Measurements from ENCODE around the gene ASGR1.
"Not testable (repeated sequence)": the region's sequence is repeated elsewhere in the genome, so short reads cannot be mapped to it uniquely, and the experiment has no call there.

Gene ASGR1

DNA sequence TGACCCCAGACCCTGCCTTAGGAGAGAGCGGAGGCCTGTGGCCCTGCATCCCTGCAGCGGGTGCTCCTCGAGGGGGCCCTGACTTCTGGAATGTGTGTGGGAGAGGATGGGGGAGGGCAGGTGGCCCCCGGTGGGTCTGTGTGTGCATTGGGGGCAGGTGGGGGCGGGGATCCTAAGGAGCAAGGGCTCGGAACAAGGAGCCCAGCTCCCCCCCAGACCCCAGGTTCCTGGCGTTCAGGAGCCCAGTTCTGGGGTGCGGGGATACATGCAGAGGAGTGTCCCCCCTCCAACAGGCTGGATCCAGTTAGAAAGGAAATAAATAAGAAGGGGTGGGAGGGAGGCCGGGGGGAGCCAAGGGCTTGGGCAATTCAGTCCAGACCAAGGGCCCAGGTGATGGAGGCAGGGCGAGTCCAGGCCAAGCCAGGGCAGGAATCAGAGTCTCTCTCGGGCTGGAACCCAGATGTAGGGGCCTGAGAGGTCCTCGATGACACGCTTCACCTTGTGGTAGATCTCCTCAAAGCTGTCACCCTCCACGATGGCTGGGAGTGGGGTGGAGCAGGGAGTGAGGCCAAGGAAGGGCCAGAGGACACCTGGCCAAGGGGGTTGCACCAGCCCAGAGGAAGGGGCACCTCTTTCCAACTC lies 11.2 kb upstream of the ASGR1 start:
- DNase-seq (ENCODE audit: low read depth): no peak

DNA sequence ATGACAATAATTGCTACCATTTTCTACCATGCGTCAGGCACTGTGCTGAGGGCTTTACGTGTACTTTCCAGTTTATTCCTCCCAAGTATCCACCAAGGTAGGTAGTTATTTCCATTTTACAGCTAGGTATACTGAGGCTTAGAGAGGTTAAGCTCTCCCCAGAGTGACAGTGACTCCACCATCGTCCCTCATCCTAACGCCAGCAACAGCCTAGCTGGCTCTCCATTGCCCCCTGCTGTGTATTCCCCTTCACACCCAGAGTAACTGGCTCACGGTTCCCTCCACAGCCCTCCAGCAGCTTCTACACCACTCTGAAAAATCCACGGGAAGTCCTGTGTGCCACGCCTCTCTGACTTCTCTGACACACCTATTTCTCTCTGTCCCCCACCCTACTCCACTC lies 7.1 kb upstream of the ASGR1 start:
- no peak for DNase-seq (ENCODE audit: low read depth)

DNA sequence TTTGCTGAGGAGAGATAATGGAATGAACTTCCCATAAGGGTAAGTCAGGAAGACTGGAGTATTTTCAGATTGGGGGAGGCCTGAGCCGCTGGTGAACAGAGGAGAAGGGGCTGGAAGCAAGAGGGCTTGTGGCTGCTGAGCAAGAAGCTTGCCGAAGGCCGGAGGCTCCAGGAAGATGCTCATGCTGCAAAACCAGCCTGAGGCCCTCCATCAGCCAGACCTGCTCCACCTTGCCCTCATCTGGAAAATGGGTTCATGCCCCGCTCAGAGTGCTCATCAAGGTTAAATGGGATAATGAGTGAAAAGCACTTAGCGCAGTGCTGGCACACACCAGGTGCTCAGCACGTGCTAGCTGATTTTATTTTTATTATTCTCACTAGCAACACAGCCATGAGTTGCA lies 5.5 kb upstream of the ASGR1 start:
- DNase-seq (ENCODE audit: low read depth): no peak

DNA sequence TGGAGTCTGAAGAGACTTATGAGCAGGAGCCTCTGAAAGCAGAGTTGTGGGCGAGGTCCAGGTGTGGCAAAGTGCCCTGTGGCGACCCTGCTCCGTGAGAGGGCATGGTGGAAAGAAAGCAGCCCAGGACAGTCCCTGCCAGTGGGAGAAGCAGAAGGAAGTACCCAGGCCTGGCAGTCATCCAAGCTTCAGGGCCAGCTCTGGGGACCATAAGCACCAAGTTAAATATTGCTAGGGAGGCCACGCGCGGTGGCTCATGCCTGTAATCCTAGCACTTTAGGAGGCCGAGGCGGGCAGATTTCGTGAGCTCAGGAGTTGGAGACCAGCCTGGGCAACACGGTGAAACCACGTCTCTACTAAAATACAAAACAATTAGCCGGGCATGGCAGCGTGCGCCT lies 4.9 kb upstream of the ASGR1 start:
- DNase-seq (ENCODE audit: low read depth): no peak

DNA sequence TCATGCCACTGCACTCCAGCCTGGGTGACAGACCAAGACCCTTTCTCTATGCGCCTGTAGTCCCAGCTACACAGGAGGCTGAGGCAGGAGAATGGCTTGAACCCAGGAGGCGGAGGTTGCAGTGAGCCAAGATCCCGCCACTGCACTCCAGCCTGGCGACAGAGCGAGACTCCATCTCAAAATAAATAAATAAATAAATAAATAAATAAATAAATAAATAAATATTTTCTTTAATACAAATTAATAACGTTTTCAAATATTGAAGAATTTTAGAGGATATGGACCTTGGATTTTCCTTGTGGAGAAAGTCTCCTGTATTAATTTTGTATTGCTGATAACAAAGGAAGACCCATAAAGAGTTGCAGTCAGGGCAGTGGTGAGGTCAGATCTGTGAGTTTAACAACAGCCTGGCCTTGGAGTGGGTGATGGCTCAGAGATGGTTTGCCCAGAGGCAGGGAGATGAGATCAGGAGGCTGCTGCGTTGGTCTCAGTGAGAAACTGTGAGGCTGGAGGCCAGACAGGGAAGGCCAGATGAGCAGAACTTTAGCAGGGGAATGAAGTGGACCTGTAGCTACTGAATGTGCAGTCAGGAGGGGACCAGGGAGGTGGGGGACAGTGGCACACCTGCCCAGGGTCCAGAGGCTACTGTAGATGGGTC lies 4.4 kb upstream of the ASGR1 start:
- no peak for DNase-seq (ENCODE audit: low read depth)

DNA sequence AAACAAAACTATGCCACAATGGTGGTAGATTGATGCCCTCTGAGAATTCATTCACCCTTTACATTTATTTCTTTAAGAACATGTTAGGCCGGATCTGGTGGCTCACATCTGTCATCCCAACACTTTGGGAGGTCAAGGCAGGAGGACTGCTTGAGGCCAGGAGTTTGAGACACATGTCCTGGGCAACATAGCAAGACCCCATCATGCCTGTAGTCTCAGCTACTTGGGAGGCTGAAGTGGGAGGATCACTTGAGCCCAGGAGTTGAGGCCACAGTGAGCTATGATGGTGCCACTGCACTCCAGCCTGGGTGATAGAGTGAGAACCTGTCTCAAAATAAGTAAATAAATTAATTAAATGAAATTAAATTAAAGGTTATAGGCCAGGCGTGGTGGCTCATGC lies 2.9 kb upstream of the ASGR1 start:
- DNase-seq (ENCODE audit: low read depth): not testable (repeated sequence)

DNA sequence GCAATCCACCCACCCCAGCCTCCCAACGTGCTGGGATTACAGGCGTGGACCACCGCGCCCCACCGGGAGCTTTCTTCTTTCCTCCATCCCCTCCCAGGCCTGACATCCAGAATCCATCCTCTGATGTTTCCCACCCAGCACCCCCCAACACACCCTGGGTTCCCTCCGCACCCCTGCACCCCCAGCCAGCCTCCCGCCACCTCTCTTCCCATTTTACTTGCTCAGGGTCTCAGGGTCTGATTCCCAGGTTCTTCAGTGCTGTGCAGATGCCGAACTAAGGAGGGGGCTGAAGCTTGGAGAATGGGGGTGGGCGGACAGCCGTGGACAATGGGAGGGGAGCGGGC lies 225 bp downstream of the ASGR1 start:
- DNase-seq (ENCODE audit: low read depth): no peak

DNA sequence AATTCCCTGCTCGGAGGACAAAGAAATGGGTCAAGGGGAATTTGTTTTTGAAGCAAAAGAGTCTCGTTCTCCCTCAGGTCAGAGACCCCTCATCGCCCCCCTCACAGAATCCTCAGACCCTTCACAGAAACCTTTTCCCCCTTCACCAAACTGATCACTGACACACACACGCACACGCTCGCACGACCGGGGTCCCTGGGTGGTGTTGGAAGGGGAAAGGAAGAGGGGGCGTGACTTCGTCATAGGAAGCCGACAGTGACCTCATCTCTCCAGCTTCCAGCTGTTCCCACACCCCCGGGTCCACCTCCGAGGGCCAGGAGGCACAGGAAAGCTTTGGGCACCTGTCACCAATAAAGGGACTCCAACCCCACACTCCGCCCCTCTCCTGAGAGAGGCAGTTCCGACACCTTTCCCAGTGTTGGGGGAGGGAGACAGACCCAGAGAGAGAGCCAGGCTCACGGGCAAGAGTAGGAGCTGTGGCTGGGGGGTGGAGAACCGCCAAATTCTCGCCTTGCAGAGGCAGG lies 1.2 kb downstream of the ASGR1 start:
- no peak for DNase-seq (ENCODE audit: low read depth)

DNA sequence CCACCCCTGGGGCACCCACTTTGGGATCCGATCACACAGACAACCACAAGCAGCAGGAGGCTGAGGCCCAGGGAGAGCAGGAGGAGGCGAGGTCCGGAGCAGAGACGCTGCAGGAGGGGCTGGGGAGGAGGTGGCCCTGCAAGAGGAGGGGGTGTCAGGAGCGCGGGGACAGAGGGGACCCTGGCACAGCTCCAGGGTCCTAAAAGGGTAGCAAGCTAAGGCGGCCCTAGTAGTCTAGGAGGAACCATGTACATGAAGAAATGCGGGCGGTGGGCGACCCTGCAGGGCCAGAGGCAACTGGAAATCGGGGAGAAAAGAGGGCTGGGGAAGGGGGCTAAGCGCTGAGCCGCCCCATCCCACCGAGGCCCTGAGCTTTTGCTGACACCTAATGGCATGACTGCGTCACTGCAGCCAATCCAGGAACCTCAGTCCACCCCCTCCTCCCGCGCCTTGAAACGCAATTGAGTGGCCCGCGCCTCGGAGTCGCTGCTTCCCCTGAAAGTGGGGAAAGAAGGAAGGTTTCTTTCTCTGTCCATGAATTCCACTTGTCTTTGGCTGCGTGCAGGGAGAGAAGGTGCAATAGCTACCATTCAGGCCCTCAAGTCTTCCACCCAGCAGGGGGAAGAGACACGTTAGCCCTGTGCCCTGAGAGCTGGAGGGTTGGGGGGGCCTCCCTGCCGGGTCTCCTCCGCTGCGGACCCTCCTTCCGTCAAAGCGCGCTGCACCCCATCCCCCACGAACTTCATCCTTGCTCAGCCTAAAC lies 1.8 kb downstream of the ASGR1 start:
- peak; percentile 42 for DNase-seq (ENCODE audit: low read depth)

DNA sequence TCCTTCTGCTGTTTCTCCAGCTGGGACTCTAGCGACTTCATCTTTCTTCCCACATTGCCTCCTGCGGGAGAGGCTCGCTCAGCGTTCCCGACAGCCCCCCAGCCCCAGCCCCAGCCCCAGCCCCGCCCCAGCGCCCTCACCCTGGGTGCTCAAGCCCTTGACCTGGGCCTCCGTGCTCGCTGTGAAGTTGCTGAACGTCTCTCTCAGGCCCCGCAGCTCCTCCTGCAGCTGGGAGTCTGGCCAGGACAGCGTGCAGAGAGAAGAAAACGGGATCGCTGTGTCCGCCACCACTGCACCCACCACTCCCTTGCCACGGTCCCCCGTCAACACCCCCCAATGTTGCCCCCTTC lies 2.4 kb downstream of the ASGR1 start:
- DNase-seq (ENCODE audit: low read depth): no peak

DNA sequence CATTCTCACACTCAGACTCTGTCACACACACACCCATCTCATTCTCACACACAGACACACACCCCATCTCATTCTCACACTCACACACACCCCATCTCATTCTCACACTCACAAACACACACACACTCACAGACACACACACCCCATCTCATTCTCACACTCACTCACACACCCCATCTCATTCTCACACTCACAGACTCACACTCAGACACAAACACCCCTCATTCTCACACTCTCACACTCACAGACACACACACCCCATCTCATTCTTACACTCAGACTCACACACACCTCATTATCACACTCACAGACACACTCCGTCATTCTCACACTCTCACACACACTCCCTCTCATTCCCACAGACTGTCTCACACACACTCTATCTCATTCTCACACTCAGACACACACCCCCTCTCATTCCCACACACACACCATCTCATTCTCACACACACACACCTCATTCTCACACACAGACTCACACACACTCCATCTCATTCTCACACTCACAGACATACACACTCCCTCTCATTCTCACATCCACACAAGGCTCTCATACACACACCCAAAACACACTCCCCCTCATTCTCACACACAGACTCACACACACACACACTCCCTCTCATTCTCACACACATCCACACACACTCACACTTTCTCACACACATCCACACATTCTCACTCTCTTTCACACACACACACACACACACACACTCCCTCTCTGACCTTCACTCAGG lies 2.9 kb downstream of the ASGR1 start:
- DNase-seq (ENCODE audit: low read depth): no peak

DNA sequence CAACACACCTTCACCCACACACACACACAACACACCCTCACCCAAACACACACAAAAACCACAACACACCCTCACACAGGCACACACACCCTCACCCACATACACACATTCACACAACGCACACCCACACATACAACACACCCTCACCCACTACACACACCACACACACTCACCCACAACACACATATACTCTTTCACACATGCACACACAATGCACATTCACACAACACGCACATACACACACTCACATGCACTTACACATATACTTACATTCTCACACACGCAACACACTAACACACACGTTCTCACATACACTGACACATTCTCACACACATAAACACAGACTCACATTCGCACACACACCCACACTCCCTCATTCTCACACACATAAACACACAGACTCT lies 3.8 kb downstream of the ASGR1 start:
- no peak for DNase-seq (ENCODE audit: low read depth)

DNA sequence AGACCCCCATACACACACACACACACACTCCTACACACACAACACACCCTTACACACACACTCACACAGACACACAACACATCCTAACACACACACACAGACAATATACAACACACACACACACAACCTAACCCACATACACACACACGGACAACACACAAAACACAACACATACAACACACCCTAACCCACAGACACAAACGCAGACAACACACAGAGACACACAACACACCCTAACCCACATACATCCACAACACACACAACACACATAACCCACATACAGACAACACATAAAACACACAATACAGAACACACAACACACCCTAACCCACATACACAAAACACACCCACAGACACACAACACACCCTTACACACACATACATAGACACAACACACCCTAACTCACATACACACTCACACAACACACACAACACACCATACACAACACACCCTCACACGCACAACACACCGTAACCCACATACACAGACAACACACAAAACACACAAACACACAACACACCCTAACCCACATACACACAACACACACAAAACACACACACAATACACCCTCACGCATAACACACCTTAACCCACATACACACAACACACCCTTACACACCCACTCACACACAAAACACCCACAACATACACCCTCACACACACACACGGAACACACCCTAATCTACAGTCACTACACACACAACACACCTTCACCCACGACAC lies 4.4 kb downstream of the ASGR1 start:
- DNase-seq (ENCODE audit: low read depth): no peak

DNA sequence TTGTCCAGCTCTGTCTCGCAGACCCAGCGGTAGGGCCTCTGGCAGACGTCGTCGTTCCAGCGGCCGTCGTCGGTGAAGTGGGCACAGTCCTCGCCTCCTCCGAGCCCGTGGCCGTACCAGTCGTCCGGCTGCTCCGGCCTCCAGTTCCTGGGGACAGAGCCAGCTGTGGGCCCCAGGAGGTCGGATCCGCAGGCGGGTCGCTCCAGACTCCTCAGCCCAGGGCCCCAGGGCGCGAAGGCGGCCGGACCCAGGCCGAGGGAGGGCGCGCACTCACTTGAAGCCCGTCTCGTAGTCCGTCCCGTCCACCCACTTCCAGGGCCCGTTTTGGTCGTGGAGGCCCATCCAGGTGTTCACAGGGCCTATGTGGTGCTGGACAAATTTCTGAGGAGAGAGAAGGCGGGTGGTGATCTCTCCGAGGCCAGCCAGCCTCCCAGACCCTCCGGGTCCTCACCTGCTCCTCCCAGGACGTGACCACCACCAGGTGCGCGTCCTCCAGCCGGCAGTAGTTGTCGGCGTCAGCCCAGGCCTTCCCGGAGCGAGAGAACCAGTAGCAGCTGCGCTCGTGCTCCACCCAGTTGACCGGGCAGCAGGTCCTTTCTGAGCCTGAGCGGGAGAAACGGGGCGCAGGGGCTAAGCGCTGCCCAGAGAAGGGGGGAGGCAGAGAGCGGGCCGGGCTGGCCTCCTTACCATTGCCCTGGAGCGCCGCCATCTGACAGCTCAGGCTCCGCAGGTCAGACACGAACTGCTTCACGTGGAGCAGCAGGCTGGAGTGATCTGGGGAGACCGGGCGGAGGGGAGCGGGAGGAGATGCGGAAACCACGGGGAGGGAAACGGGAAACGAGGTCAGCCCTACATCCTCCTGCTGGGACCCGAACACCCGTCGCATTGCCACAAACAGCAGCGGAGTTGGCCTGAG lies 5.2 kb downstream of the ASGR1 start:
- DNase-seq (ENCODE audit: low read depth): no peak

DNA sequence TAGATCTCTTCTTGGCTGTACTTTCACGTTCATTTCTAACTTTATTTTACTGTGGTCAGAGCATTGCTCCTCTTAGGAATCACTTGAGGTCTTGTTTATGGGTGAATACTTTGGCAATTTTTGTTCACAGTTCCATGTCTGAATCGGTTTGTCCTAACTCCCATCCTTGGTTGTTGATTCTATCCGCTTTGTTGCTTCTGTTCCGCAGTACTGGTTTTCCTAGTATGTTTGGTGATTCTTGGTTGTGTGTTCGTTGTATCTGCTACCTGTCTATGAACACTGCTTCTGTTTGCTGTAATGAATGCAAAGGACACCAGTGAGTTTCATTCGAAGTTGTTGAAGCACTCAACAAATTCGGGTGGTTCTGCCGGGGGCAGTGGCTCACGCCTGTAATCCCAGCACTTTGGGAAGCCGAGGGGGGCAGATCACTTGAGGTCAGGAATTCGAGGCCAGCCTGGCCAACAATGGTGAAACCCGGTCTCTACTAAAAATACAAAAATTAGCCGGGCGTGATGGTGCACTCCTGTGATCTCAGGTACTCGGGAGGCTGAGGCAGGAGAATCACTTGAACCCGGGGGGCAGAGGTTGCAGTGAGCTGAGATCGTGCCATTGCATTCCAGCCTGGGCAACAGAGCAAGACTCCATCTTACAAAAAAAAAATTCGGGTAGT lies 6.5 kb downstream of the ASGR1 start:
- DNase-seq (ENCODE audit: low read depth): not testable (repeated sequence)

DNA sequence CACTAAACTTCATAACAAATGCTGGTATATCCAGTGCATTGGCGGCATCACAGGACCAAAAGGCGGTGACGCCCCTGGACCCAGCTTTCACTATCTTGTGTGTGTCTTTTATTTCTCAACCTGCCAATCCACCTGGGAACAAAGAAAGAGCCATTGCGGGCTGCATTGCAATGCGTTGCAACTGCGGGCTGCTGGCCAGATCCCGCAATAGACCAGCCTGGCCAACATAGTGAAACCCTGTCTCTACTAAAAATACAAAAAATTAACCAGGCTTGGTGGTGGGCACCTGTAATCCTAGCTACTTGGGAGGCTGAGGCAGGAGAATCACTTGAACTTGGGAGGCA lies 9.6 kb downstream of the ASGR1 start:
- DNase-seq (ENCODE audit: low read depth): not testable (repeated sequence)

DNA sequence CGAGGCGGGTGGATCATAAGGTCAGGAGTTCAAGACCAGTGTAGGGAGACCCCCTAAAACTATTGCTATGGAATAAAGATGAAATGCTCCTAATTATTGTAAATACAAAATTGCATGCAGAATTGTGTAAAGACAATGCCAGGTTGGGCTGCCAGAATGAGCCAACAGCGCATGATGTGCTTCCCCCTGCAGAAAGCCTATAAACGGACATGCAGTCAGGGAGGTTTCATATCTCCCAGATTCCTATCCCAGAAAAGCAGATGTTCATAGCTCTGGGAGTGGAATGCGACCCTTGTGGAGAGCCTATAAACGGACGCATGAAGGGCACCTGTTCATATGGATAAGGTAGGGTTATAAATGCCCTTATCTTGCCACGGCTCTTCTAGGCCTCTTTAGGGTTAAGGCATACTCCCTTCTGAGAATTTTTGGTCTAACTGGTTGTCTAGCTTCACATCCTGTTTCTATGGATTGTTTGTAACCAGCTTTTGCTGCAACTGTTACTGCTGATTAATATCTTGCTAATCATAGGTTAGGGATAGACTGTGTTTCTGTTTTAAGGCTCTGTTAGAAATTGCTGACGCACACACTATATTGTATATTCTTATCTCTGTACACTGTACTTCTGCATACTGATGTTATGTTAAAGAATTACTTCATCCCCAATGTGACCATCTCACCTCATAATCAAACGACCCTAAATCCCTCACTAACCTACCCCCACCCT lies 10.2 kb downstream of the ASGR1 start:
- not testable (repeated sequence) for DNase-seq (ENCODE audit: low read depth)

DNA sequence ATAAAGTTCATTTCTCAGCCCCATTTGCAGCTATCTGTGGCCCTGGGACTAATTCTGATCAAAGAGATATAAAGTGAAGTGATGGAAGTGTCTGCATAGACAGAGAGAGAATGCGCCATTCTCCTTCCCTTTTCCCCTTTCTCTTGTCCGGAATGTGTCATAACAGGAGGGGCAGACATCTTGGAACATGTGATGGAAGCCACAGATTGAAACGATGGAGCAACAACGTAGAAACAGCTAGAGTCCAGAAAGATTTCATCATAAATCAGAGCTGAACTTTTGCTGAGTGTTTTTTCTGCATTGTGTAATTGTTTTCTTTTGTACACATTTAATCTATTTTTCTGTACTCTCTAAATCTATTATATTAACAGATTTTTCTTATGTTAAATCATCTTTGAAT lies 11.3 kb downstream of the ASGR1 start:
- no peak for DNase-seq (ENCODE audit: low read depth)

DNA sequence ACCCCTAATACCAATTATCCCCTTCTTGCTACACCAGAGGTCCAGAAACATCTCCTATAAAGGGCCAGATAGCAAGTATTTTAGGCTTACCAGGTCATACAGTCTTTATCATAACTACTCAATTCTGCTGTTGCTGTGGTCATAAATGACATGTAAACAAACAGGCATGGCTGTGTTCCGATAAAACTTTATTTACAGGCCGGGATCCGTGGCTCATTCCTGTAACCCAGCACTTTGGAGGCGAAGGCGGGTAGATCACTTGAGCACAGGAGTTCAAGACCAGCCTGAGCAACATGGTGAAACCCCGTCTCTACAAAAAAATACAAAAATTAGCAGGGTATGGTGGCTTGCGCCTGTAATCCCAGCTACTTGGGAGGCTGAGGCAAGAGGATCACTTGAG lies 12.3 kb downstream of the ASGR1 start:
- DNase-seq (ENCODE audit: low read depth): no peak

DNA sequence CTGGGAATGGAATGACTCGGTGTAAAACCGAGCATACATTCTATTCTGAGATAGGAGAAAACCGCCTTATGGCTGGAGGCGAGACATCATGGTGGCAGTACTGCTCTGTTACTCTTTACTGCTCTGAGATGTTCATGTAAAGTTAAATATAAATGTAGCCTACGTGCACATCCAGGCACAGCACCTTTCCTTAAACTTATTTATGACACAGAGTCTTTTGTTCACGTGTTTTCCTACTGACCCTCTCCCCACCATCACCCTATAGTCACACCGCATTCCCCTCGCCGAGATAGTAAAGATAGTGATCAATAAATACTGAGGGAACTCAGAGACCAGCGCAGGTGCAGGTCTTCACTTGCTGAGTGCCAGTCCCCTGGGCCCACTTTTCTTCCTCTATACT lies 19.6 kb downstream of the ASGR1 start:
- not testable (repeated sequence) for DNase-seq (ENCODE audit: low read depth)
